SK-N-DZ (cell line): ENCODE results near the gene DOCK10.
A peak's percentile ranks its signal among the peaks of the same experiment; 100 is the strongest.

Experiments used
- DNase-seq: peaks from one replicate; pipeline ENCODE4 v3.0.0-alpha.2; 2015; ENCODE audit warnings: low spot score

Gene DOCK10

DNA sequence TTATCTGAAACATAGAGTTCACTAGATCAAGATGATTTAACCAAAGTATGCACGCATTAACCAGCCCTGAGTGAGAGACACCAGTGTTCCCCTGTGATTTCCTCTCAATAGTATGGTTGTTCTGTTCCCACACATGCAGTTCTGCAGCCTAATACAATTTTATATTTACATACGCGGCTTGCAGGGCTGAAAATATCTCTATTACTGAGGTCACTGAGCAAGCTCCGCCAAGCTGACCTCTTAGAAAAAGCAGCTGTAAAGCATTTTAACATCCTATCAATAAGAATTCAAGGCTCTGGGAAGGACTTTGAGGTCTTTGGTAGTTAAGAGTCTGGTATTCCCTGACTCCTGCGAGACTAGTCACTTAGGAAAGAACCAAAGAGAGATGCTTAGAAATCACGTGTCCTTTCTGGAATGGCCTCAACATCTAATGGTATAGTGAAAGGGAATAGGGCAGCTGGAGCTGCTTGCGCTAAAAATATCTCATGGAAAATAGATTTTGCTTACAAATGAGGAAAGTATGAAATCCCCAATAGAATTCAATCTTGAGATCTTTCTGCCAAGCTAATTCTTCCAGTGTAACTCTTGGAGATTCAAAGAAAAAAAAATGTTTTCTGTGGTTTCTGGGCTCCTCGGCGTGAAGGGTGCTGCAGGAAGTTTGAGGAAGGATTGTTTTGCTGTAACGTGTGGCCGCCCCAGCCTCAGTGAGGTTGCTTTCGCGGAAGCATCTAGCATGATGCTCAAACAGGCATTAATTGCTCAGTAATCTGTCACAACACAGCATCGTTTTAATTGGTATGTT is 59.2 kb downstream of the DOCK10 start:
- DNase-seq: peak; percentile 56

DNA sequence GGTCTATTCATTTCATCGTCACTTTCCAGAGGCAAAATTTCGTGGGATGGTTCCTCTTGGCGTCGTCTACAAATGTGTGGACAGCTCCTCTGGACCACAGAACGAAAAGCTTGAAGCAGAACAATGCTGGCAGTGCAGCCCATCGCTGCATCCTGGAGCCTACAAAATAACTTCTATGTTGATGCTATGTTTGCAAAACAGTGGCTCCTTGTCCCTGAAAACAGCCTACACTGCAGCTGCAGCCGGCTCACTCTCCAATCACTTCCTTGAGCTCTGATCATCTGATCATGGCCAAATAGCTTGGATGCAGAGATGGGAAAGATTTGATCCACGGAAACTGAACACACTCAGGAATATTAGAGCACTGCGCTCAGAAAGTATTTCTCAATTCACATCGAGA is 60.0 kb downstream of the DOCK10 start:
- DNase-seq: peak; percentile 48

DNA sequence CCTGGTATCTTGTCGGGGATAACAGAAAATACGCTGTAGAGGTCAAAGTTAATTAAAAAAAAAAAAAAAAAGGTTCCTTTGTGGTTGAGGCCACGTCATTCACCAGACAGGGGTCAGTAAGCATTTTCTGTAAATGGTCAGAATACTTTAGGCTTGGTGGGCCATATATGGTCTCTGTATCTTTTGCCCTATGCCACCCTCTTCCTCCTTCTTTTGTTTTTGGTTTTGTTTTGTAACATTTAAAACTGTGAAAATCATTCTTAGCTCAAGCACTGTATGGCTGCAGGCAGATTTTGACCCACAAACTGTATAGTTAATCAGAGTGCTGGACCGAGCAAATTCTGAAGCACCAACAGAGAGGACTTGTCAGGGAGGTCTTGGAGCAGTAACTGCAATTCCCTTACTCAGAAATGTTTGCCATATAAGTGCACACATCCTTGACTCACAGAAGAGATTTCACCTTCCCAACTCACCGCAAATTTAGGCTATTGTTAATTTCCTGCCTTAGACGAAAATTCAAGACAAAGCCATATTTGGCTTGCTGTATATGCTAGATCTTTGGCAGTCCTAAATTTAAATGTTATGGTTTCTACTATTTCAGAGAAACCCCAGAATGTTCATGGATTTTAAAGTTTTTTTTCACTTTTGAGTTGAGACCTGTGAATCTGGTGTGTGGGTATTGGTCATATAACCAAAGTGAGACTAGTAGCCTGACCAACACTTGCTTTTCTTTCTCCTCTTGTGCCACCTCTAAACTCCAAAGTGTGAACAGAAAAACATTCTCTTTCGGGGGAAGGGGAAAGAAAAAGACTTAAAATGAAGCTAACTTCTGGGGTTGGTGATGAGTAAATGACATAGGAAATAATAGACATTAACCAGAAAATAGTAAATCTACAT is 65.4 kb downstream of the DOCK10 start:
- no peak for DNase-seq

DNA sequence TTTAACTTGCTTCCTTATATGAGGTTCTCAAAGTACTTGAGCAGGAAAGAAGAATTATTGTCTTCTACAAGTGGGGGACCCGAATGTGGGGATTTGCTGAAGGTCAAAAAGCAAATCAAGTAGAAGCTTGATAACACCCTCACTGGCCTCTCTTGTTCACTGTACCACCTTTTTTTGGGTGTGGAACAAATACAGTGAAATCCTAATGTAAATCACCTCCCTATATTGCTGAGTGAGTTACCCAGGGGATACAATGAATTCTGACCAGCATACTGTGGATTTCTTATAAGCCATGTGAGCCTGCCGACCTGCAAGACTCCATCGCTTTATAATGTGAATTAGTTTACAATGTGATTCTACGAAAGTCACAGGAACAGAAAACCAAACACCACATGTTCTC is 66.5 kb downstream of the DOCK10 start:
- DNase-seq: no peak

DNA sequence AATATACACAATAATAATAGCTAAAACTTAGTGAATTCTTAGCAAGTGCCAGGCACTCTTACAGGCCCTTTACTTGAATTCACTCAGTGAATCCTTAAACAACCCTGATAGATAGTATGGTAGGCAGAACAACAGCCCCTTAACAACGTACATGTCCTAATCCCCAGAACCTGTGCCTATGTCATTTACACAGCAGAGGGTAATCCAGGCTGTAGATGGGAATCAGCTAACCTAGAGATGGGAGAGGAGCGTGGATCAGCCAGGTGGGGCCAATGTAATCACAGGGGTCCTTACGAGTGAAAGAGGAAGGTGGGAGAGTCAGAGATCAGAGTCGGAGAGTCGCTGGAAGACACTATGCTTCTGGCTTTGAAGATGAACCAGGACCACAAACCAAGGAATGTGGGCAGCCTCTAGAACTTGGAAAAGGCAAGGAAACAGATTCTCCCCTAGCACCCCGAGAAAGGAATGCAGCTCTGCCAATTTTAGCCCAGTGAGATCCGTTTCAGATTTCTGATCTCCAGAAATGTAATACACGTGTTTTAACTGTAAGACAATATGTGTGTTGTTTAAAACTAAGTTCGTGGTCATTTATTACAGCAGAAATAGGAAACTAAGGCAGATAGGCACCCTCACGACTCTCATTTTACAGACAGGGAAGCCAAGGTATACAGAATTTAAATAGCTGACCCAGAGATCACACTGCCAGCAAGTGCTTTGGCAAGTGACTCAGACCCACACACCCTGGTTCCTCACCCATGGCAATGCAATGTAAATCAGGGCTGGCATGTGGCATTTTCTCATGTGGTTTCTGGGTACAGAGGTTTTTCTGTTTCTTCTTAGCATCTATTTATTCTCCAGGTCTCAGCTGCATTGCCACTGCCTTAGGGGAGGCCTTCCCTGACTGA is 68.9 kb downstream of the DOCK10 start:
- no peak for DNase-seq

DNA sequence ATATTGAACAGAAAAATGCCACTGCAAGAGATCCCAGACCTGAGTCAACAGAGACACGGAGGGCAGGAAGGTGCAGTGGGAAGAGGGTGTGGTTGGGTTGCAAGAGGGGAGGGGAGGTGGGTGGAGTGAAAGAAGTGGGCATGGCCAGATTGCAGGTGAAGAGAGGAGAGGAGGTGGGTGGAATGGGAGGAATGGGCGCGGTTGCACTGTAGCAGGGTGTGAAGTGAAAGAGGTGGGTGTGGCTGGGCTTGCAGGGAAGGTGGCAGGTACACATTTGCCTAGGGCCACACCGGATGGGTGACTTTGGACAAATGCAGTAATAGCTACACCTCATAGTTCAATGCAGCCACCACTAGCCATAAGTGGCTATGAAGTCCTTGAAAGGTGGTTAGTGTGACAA is 71.1 kb downstream of the DOCK10 start:
- DNase-seq: no peak

DNA sequence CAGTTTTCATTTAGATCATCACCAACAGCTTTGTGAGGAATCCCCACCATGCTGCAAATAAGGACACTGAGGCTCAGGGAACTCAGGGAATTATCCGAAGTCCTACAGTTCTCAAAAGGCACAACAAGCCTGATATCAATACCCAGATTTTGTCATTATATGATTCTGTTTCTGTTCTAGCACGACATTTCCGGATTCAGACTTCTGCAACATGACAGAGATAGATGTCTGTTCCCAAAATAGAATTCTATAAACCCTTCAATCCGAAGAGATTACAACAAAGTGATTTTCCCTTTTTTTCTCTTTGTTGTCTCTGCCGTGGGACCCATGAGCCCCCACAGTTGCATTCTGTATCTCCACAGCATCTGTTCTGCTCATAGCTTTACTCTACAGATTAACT is 72.0 kb downstream of the DOCK10 start:
- no peak for DNase-seq

DNA sequence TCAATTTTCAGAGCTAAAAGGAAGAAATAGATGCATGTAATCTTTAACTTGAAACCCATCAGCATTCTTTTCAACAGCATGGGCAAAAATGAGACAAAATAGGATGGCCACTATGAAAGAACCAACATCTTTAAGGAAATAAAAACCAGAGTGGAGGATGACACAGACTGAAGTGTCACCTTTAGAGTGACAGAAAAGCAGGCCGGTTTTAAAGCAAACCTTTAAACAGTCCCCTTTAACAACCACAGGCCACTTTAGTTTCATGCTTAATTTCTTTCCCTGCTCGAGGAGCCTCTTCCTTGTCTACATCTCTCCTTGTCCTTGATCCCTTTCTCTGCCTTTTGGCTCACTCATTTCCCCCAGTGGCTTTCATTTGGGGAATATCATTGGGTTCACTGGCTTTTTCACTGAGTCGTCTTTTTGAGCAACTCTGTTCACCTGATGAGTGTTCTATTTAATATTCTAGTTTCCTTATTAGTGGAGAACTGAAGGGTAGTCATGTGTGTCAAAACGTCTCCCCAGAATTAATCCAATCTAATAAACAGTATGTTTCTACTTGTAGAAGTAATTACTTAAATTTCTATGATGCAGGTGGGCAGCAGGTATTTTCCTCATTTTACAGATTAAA is 72.5 kb downstream of the DOCK10 start:
- no peak for DNase-seq

DNA sequence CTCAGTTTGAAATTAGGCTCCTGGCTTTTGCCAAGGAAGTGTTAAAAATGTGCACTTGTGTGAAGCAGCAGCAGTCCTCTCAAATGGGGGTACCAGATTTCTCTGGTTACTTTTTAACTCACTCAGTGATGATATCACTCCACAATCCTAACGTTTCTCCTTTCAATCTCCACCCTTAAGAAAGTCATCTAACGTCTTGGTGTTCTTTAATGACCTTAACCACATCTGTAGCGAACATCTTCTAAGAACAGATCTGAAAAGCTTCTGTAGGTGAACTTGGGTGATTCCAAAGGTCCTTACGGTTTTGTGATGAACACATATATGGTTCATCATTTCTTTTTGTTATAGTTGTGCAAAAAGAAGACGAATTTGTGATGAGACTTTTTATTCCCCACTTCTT is 73.2 kb downstream of the DOCK10 start:
- DNase-seq: no peak

DNA sequence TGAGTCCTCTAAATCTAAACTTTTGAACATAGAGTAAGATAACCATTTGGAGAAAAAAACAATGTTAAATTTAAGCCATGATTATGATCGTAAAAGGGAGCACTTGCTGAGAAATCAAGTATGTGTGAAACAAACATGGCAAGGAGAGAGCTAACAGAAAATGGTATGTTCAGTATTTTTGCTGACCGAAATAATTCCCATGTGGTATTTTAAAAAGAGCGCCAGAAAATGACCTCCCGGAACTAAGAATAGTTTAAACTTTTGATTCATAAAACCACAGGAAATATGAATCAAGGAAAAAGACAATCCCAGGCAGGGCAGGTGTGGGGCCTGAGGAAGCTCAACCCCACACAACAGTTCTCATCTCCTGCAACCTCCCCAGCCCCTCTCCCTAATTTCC is 74.2 kb downstream of the DOCK10 start:
- no peak for DNase-seq

DNA sequence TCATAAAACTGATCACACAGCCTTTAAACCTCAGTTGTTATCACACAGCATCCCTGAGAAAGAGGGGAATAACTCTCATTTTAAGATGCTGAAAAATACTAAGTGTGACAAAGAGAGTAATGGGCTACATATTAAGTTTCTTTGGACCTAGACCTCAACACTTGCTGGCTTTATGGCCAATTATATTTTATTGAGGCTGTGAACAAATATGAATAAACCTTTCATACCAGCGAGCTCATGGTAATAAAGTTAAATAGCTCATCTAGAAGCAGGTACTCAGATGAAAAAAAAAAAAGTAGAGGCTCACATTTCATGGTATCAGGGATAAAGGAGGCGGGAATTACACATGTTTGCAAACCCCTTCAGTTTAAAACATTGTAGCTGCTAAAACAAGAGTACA is 75.7 kb downstream of the DOCK10 start:
- DNase-seq: no peak

DNA sequence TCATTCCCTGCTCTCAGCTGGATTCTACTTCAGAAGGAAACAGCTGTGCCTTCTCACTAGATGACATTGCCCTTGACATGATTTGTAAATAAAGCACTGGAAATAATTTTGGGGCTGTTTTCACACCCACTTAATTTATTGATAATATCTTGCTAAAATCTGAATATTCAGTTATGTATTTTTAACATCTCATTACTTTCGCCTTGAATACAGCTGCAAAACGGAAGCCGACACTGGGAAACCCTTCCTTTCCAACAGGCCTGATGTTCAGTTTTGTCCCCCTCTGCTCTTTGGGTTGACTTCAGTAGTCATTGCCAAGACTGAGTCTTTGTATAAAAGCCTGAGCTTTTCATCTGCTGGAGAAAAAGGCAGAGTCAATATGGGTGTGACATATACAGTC is 82.7 kb downstream of the DOCK10 start:
- no peak for DNase-seq

DNA sequence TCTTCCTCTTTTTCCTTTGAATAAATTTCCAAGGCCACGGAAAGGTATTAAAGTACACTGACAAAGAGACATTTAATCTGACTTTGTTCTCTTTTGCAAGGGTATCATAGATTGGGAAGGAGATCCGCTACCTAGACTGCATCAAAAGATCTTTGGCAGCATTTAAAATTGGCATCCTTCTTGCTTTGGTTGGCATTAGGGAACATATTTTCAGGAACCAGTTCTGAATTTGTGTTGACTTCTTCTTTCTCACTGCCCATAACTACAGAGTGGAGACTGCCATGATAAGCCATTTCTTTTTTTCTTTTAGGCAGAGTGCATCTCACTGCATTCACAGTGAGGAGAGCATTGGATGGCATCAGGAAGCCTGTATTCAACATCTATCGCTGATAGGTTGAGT is 83.4 kb downstream of the DOCK10 start:
- no peak for DNase-seq

DNA sequence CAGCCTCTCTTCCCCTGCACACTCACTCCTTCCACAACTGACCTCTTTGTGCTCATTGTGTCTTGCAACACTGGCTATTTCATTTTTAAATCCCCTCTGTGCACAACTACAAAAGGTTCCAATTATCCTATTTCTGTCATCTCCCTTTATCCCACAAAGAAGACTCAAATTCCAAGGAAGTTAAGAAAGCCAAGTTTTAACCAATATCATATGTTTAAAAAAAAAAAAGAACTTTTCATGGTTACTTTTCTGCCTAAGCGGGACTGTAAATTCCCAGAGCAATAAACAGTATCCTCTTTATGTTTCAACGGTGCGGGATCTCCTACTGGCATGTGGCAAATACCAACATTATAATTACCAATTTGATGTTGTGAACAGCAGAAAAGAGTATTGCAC is 83.8 kb downstream of the DOCK10 start:
- no peak for DNase-seq

DNA sequence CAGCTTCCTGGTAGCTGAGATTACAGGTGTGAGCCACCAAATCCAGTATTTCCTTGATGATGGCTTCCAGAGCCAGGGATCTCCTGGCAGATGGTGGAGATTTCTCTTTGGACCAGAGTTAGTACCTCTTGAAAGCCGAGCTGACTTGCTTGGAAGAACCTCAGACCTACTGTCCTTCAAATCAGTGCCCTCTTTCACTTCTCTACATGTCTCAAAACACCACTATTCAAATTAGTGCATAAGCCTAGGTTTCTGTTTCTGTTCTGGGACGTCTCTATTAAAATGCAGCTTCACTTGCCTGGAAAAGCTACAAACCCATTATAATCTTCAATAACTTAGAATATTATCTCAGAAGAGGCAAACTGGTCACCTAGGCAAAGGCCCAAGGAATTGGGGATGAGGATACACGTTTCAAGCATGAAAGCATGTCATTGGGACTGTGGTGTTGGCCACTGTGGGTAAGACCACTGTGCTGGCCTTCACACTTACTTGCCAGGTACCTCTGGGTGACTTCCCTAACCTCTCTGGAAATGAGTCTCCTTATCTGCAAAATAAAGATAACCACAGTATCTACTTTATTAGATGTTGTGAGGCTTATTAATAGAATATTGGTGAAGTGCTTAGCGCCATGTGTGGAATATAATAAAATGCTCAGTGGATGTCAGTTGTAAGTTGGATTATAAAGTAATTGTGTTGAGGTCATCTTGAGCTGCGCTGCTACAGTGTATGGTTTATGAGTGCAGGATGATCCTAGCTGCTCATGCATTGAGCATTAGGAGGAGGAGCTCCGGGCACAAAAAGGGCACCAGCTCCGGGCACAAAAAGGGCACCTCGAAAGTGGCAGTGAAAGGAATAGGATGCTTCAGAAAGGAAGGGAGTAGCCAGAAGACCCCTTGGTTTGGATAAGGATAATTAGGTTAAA is 84.5 kb downstream of the DOCK10 start:
- no peak for DNase-seq

DNA sequence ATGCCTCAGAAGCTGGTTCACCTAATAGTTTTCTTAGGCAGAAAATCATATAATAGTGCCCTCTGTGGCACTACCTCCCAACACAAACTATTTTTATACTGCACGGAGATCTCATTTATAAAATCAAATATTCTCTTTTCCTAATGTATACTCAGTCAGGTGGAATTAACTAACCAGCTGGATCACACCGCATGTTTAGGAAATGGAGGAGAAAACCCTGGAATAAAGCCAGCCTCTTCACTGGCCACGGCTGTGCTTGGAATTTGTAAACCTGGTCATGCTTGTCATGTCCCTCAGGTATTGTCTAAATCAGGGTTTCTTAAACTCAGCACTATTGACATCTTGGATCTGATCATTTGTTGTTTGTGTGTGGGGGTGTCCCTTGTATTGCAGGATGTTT is 85.6 kb downstream of the DOCK10 start:
- no peak for DNase-seq

DNA sequence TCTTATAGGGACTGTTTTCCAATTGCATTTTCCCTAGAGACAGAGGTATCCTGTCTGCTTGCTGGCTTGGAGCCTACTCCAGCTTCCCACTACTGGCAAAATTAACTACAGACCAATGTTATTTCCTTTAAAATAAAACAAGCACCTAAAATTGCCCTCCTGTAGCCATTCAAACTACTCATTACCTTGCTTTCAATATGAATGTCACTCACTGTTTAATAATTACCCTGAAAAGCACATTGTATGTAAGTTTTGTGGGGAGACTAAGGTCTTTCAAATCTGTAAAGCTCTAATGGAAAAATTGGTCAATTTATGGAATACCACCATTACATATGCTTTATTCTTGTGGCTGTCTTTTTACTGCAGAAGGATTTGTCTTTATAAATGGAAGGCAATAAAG is 87.3 kb downstream of the DOCK10 start:
- peak; percentile 42 for DNase-seq

DNA sequence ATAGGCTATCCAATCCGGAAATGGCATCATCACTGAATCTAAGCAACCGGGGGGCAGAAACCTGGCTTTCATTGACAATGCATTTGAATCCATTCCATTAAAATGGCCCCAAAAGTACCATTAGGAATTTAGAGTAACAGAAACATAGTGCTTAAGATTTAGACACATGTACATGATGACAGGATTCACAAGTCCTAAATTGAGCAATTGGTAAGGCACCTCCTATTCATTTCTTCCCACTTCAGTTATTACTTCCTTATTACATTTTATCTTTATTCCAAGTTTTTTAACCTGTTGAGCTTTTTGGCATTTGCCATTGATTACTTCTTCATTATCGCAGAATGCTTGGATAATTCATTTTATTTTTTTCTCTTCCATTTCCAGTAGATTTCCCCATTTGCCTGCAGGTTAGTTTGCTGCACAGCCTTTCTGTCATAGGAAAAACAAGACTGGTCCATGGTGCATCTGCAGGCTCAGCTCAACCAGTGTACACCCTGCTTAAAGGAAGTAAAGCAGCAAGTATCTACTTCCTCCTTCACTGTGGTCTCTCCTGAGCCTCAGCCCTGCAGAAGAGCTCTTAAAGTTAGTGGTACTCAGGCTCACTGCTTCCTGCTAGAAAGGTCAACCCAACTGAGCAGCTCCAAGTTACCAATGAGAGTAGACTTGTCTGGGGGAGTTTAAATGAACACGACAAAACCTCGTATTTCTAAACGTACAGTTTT is 89.2 kb downstream of the DOCK10 start:
- DNase-seq: no peak

DNA sequence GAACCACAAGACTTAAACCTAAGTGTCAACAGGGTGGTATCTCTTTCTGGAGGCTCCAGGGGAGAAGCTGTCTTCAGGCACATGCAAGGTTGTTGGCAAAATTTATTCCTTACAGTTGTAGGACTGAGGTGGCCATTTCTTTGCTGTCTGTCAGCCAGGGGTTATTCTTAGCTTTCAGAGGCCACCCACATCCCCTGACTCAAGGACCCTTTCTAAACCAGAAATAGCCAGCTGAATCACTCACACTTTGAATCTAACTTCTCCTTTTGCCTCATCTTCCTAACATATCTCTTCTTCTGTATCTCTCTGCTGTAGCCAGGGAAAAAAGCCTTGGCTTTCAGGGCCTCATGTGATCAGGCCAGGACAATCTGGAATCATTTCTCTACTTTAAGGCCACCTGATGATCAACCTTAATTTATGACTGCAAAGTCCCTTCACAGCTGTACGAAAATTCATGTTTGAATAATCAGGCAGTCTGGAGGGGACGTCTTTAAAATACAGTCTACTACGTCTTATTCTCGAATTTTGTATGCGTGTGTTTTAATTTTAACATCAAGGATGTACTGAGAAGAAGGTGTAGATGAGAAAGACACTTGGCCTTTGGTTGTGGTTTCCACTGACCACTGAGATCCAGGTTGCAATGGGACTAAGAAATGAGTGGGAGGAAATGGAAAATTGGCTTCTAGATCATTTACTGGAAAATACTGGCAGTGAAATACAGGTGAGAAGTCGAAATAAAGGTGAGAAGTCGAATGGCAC is 90.4 kb downstream of the DOCK10 start:
- no peak for DNase-seq
